Naive B cell (primary cell): Measurements from ENCODE around the gene KCNG2. TPM values are rescaled to one million over a fixed set of nuclear protein-coding genes. Genes with fewer than 3 reads are reported as not detected.

ENCODE experiments used
- ATAC-seq, 2 donors: fragments of 150-1000 bp; cut with Tn5 transposase; 2 replicates each; pipeline ENCODE4 v1.10.0; 2021; ENCODE audit warnings: low read depth in 2 of 2, mild to moderate bottlenecking in 2 of 2, moderate library complexity in 2 of 2
- DNase-seq: peaks from one replicate; pipeline ENCODE4 v3.0.0; 2022
- H3K27ac Mint-ChIP-seq, 6 donors: one replicate each; pipeline ENCODE4 v1.8.0; 2020 to 2022; ENCODE audit warnings: mild to moderate bottlenecking in 6 of 6, mixed read lengths in 6 of 6, moderate library complexity in 5 of 6, inconsistent platforms in 2 of 6
- H3K27me3 Mint-ChIP-seq, 3 donors: one replicate each; pipeline ENCODE4 v1.8.0; 2021 to 2022; ENCODE audit warnings: mixed read lengths in 3 of 3, mild to moderate bottlenecking in 1 of 3
- H3K36me3 Mint-ChIP-seq, 2 donors: one replicate each; pipeline ENCODE4 v1.8.0; 2020 to 2022; ENCODE audit warnings: mixed read lengths in 2 of 2, inconsistent platforms in 1 of 2, mild to moderate bottlenecking in 1 of 2
- H3K4me1 Mint-ChIP-seq, 3 donors: one replicate each; pipeline ENCODE4 v1.8.0; 2020 to 2022; ENCODE audit warnings: mixed read lengths in 3 of 3, inconsistent platforms in 1 of 3, mild to moderate bottlenecking in 1 of 3, moderate library complexity in 1 of 3
- H3K4me3 Mint-ChIP-seq, 8 donors: one replicate each; pipeline ENCODE4 v1.8.0; 2020 to 2022; ENCODE audit warnings: mild to moderate bottlenecking in 8 of 8, mixed read lengths in 8 of 8, moderate library complexity in 8 of 8, inconsistent platforms in 2 of 8
- H3K9me3 Mint-ChIP-seq, 7 donors: one replicate each; pipeline ENCODE4 v1.8.0; 2020 to 2022; ENCODE audit warnings: mixed read lengths in 7 of 7, mild to moderate bottlenecking in 5 of 7, inconsistent platforms in 2 of 7, moderate library complexity in 1 of 7
- polyA plus RNA-seq, 6 donors: library from polyadenylated mRNA; unstranded; fragments of 300-500 nt; fragmentation: Illumina TruSeq; gene quantifications; one replicate each; pipeline ENCODE4 v1.2.3, GENCODE V29; 2021; ENCODE audit warnings: low read depth in 6 of 6

The KCNG2 gene
- polyA plus RNA-seq, 6 donors from 2014 or later: not detected

DNA sequence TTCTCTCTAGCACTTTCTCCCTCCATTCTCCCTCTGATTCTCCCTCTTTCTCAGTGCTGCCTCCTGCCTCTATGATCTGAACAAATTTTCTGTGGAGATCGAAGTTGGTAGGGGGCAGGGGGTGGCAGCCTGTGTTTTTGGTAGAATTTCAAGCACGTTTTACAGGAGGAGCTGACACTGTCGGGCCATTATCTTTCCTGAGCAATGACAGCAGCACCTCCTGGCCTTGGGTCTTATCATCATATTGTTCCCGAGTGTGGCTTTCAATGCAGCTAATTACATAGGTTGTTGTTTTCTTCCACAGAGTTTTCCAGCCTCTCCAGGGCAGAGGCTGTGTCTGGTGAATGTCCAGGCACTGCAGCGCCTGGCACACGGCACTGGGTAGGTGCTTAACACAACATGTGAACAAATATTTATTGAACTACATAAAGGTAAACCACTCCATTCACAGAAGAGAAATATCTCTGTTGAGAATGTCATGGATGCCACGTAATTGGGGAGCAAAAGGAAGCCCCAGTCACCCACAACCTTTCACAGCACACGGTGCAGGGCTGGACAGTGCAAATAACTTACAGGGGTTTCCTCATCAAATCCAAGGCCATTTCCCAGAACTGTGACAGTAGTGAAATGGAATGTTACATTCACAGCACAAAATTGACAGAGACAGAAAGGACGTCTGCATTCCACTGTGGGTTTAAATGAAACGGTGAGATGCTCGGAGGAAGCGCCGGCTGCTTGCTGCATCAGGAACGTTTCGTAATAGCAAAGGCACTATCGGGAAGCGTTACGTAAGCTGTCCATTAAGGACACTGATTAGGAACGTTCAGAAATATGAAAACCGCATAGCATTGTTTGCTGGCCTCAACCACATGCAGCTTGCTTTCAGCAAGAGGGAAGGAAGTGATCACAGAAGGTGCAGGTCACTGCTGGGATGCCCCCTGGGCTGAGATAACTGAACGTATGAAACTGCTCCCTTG, 6.5 kb upstream of the KCNG2 start:
- H3K36me3 Mint-ChIP-seq: peaks cover 5 to 13% of the 10 kb centered on the region in 2 donors
- H3K4me1 Mint-ChIP-seq: peaks cover 30 to 35% (median 31%) of the 10 kb centered on the region in 3 donors
- ATAC-seq (peak; percentile 59 to 64), DNase-seq (no peak)
- H3K9me3 Mint-ChIP-seq: peaks cover 0 to 2% (median 0%) of the 10 kb centered on the region in 7 donors
- H3K4me3 Mint-ChIP-seq: peak overlapping the region; percentile 10 to 66 (median 52)
- H3K27ac Mint-ChIP-seq: peak overlapping the region in 2 of 6 donors; percentile 11 to 57
- peaks cover 53 to 71% (median 62%) of the 10 kb centered on the region in 3 donors for H3K27me3 Mint-ChIP-seq

DNA sequence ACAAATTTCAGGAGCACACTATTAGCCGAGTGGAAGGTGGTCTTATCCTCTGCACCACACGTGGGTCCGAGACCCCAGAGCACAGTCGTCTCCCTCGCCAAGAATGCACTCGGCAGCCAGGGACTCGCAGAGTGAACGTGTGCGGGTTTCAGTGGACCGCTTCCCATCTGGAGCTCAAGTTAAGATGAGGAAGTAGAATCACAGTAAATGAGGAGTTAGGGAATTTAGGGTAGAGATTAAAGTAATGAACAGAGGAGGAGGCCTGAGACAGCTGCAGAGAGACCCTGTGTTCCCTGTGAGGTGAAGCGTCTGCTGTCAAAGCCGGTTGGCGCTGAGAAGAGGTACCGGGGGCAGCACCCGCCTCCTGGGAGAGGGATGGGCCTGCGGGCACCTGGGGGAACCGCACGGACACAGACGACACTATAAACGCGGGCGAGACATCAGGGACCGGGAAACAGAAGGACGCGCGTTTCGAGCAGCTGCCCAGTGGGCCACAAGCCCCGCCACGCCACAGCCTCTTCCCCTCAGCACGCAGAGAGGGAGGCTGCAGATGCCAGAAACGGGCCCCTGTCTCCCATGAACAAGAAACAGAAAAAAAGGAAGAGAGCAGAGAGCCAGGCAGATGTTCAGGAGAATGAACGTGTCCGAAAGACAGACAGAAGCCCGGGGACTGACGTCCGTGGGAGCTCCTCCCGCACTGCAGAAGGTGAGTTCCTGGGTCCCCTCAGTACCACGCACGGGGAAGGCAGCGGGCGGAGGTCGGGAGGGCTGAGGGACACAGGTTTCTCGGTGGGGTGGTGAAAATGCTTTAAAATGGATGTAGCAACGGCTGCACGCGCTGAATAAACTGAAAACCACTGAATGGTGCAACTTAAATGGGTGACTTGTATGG, 5.4 kb upstream of the KCNG2 start:
- ATAC-seq (no peak), DNase-seq (no peak)
- H3K9me3 Mint-ChIP-seq: peaks cover 0 to 3% (median 0%) of the 10 kb centered on the region in 7 donors
- H3K4me3 Mint-ChIP-seq: peak overlapping the region in 6 of 8 donors; percentile 6 to 66 (median 44)
- H3K36me3 Mint-ChIP-seq: peaks cover 7 to 18% of the 10 kb centered on the region in 2 donors
- H3K27me3 Mint-ChIP-seq: peaks cover 49 to 69% (median 62%) of the 10 kb centered on the region in 3 donors
- peaks cover 32 to 38% (median 34%) of the 10 kb centered on the region in 3 donors for H3K4me1 Mint-ChIP-seq
- peak overlapping the region in 3 of 6 donors; percentile 11 to 57 (median 21) for H3K27ac Mint-ChIP-seq

DNA sequence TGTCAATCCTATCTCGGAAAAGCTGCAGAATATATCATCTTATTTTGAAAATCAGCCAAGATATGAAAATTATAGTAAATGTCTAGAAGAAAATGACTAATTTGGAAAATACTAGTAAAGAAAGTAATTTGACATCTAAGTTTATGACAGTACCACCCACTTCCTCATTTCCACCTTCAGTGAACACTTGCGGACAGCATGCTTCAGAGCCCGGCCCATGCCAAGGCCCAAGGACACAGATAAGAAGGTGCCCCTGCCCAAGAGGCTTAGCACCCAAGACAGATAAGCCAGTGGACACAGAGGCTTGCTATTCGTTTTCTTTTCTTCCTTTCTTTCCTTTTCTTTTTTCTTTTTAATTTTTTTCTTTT, 4.8 kb upstream of the KCNG2 start:
- H3K27me3 Mint-ChIP-seq: peaks cover 52 to 72% (median 65%) of the 10 kb centered on the region in 3 donors
- H3K4me3 Mint-ChIP-seq: peak overlapping the region in 5 of 8 donors; percentile 6 to 66 (median 50)
- H3K27ac Mint-ChIP-seq: no peak overlapping the region
- peak; percentile 33 for DNase-seq
- H3K4me1 Mint-ChIP-seq: peaks cover 35 to 40% (median 37%) of the 10 kb centered on the region in 3 donors
- peak; percentile 71 to 73 for ATAC-seq
- peaks cover 9 to 22% of the 10 kb centered on the region in 2 donors for H3K36me3 Mint-ChIP-seq
- H3K9me3 Mint-ChIP-seq: peaks cover 0 to 4% (median 0%) of the 10 kb centered on the region in 7 donors

- Mint-ChIP-seq H3K27me3 (peaks cover 57 to 68% (median 65%) of the 10 kb centered on the region in 3 donors), H3K4me3 (peak overlapping the region in 1 of 8 donors; percentile 31), H3K36me3 (peaks cover 9 to 30% of the 10 kb centered on the region in 2 donors), H3K9me3 (peaks cover 0 to 4% (median 0%) of the 10 kb centered on the region in 7 donors), H3K4me1 (peaks cover 45 to 49% (median 48%) of the 10 kb centered on the region in 3 donors), H3K27ac (no peak overlapping the region)
- no peak for DNase-seq
- ATAC-seq: no peak
These were observed 2.9 kb upstream of the KCNG2 start for GRCh38 chr18:79794846-79795245.

- H3K27me3 Mint-ChIP-seq: peaks cover 59 to 66% (median 65%) of the 10 kb centered on the region in 3 donors
These were observed 2.3 kb upstream of the KCNG2 start for GRCh38 chr18:79795446-79795845.

GRCh38 chr18:79796016-79796415, 1.7 kb upstream of the KCNG2 start:
- H3K27me3 Mint-ChIP-seq: peaks cover 53 to 60% (median 60%) of the 10 kb centered on the region in 3 donors
- no peak overlapping the region for H3K27ac Mint-ChIP-seq
- H3K9me3 Mint-ChIP-seq: peaks cover 0 to 4% (median 0%) of the 10 kb centered on the region in 7 donors
- ATAC-seq (no peak), DNase-seq (no peak)
- peak overlapping the region in 4 of 8 donors; percentile 16 to 25 (median 20) for H3K4me3 Mint-ChIP-seq
- peaks cover 37 to 41% (median 41%) of the 10 kb centered on the region in 3 donors for H3K4me1 Mint-ChIP-seq
- peaks cover 9 to 31% of the 10 kb centered on the region in 2 donors for H3K36me3 Mint-ChIP-seq

More at GRCh38 chr18:79795446-79795845, 2.3 kb upstream of the KCNG2 start:
- DNase-seq (no peak), ATAC-seq (no peak)
- H3K4me1 Mint-ChIP-seq: peaks cover 43 to 47% (median 47%) of the 10 kb centered on the region in 3 donors
- H3K4me3 Mint-ChIP-seq: peak overlapping the region in 2 of 8 donors; percentile 16 to 21
- H3K9me3 Mint-ChIP-seq: peaks cover 0 to 4% (median 0%) of the 10 kb centered on the region in 7 donors
- H3K36me3 Mint-ChIP-seq: peaks cover 9 to 31% of the 10 kb centered on the region in 2 donors
- H3K27ac Mint-ChIP-seq: no peak overlapping the region

DNA sequence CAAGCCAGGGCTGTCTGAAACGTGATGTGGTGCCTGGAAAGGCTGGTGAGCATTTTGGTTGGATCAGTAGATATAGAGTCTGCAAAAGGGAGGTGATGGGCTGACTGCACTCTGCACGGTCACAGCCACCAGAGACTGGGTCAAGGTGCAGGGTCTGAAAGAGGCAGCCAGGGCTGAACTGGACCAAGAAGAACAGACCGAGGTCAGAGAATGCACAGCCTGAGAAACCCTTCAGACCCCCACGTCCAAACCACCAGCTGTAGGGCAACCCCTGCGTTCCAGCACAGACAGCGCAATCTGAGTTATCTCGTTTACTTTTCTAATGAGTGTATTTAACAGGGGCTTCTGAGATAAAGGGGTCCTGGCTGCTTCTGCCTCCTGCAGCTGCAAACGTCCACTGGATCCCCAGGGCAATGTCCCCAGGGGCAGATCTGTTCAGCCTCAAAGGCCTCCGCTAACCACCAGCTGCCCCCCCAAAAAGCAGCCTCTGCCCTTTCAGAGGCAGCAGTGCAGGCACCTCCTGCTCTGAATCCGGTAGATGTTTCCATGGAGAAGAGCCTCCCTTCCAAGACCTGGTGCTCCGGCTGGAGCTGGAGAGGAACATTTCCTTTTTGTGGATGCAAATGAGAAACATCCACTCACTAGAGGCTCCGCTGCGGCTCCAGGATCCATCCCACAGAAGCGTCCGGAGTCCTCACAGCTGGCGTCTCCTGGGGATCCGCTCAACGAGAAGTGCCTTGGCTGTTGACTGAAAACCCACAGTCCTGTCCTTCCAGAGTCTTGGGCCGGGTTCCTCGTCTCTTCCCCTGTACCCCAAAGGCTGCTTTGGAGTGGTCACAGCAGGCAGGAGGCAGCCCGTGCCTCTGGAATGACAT, 970 bp upstream of the KCNG2 start:
- DNase-seq (no peak), ATAC-seq (no peak)
- H3K36me3 Mint-ChIP-seq: peaks cover 9 to 31% of the 10 kb centered on the region in 2 donors
- H3K27me3 Mint-ChIP-seq: peaks cover 46 to 53% (median 52%) of the 10 kb centered on the region in 3 donors
- H3K4me3 Mint-ChIP-seq: peak overlapping the region; percentile 50 to 93 (median 84)
- peaks cover 30 to 34% (median 33%) of the 10 kb centered on the region in 3 donors for H3K4me1 Mint-ChIP-seq
- H3K27ac Mint-ChIP-seq: peak overlapping the region in 3 of 6 donors; percentile 2 to 39 (median 14)
- peaks cover 0 to 4% (median 0%) of the 10 kb centered on the region in 7 donors for H3K9me3 Mint-ChIP-seq

DNA sequence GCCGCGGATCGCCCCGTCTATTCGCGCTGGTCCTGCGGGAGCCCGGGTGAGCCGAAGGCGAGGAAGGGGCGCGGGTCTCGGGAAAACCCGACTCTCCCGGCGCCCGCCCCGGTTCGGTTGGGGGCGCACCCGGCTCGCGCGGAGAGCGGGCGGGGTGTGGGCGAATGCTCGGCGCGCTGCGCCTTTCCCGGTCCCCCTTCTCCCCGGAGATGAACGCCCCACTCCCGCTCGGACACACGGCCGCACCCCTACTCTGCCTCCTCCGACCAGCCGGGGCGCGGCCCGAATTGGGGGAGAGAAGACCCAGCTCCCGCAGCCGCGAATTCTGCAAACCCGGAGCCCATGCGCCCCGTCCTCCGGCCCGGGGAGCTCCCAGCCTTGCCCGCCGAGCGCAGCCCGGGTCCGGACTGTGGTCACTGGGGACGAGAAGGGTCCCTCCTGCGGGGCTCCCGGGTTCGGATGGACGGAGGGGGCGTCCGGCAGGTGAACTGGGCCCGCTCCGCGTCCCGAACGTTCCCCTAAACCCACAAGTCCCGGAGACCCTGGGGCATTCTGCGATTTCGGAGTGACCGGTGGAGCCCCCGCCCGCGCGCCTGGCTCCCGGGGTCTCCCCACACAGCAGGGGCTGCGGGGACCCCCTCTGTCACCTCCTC, 734 bp downstream of the KCNG2 start:
- peak in 1 of 2 donors; percentile 13 for ATAC-seq

DNA sequence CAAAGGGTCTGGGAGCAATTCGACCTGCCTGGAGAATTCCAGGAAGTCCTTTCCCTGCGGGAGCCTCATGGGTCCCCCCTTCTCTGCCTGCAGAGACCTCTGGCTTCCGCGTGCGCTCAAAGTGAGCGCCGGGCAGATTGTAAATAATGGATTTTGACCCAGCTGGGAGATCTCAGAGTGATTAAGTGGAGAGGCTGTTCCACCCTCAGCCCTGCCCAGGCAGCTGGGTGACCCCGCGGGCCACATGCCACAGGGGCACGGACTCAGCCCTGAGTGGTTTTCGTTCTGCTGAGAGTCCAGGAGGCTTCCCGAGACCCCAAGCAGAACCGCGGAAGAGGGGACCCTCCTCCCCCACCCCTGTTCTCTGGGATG, 1.2 kb downstream of the KCNG2 start:
- H3K4me1 Mint-ChIP-seq: peaks cover 18 to 19% (median 19%) of the 10 kb centered on the region in 3 donors
- H3K27me3 Mint-ChIP-seq: peaks cover 39 to 45% (median 45%) of the 10 kb centered on the region in 3 donors
- no peak for DNase-seq
- H3K4me3 Mint-ChIP-seq: peak overlapping the region; percentile 46 to 85 (median 68)
- H3K9me3 Mint-ChIP-seq: peaks cover 0 to 4% (median 0%) of the 10 kb centered on the region in 7 donors
- ATAC-seq: no peak
- peak overlapping the region in 1 of 6 donors; percentile 10 for H3K27ac Mint-ChIP-seq
- H3K36me3 Mint-ChIP-seq: peaks cover 9 to 31% of the 10 kb centered on the region in 2 donors

More for the DNA sequence above, 734 bp downstream of the KCNG2 start:
- peaks cover 18 to 19% (median 19%) of the 10 kb centered on the region in 3 donors for H3K4me1 Mint-ChIP-seq
- DNase-seq: no peak
- peak overlapping the region in 6 of 8 donors; percentile 46 to 85 (median 70) for H3K4me3 Mint-ChIP-seq
- peaks cover 40 to 45% (median 45%) of the 10 kb centered on the region in 3 donors for H3K27me3 Mint-ChIP-seq
- H3K9me3 Mint-ChIP-seq: peaks cover 0 to 4% (median 0%) of the 10 kb centered on the region in 7 donors
- peaks cover 9 to 31% of the 10 kb centered on the region in 2 donors for H3K36me3 Mint-ChIP-seq
- no peak overlapping the region for H3K27ac Mint-ChIP-seq

- Mint-ChIP-seq H3K27ac (peak overlapping the region in 3 of 6 donors; percentile 10 to 74 (median 38)), H3K4me1 (peaks cover 18 to 19% (median 19%) of the 10 kb centered on the region in 3 donors), H3K4me3 (peak overlapping the region; percentile 46 to 85 (median 70)), H3K9me3 (peaks cover 0 to 4% (median 0%) of the 10 kb centered on the region in 7 donors), H3K36me3 (peaks cover 4 to 23% of the 10 kb centered on the region in 2 donors), H3K27me3 (peaks cover 31 to 38% (median 38%) of the 10 kb centered on the region in 3 donors)
- DNase-seq (no peak), ATAC-seq (peak; percentile 50 to 53)
These were observed 2.1 kb downstream of the KCNG2 start for GRCh38 chr18:79799619-79800370.
